Adrenal gland (tissue), 12 donors: Measurements from ENCODE around the gene LRP1-AS. TPM values are rescaled to one million over a fixed set of nuclear protein-coding genes. Genes with fewer than 3 reads are reported as not detected.

Experiments used
- DNase-seq, 7 donors: peaks; one replicate each; pipeline ENCODE4 v3.0.0-alpha.2; 2019 to 2020
- H3K27ac ChIP-seq, 5 donors: fragments of 200-600 bp; sonication (generic) in 4 of 5; 1 replicate in 3 of 5; 2 replicates in 2 of 5; pipeline versions ENCODE4 v1.5.1 to v1.8.0; 2016 to 2020; ENCODE audit warnings: mild to moderate bottlenecking in 1 of 5
- H3K27me3 ChIP-seq: fragments of 200-600 bp; 2 replicates; pipeline ENCODE4 v1.8.0; 2021
- H3K36me3 ChIP-seq, 2 donors: fragments of 200-600 bp; replicated peaks in 1 of 2; 1 replicate in 1 of 2; 2 replicates in 1 of 2; pipeline versions ENCODE4 v1.5.1 to v1.8.0; 2018 to 2022
- H3K4me1 ChIP-seq, 2 donors: fragments of 200-600 bp; replicated peaks in 1 of 2; 1 replicate in 1 of 2; 2 replicates in 1 of 2; pipeline versions ENCODE4 v1.5.1 to v1.8.0; 2018 to 2021
- H3K4me3 ChIP-seq, 4 donors: fragments of 200-600 bp; sonication (generic) in 3 of 4; one replicate each; pipeline ENCODE4 v1.5.1; 2016 to 2018
- H3K9me3 ChIP-seq, 3 donors: fragments of 200-600 bp; sonication (generic) in 1 of 3; replicated peaks in 1 of 3; 1 replicate in 2 of 3; 2 replicates in 1 of 3; pipeline versions ENCODE4 v1.5.1 to v1.8.0; 2016 to 2021
- POLR2A ChIP-seq, 2 donors: fragments of 450-650 bp; IDR thresholded peaks; one replicate each; pipeline ENCODE4 v1.6.1; 2017; ENCODE audit warnings: antibody characterized with exemption in 2 of 2, mild to moderate bottlenecking in 2 of 2, moderate library complexity in 1 of 2
- WGBS, 4 donors: extraction: QIAGEN DNeasy Blood & Tissue Kit in 2 of 4; methylation state at CpG; one replicate each; pipeline versions ENCODE4 v1.1.5 to v1.1.7; 2013 to 2017; 5-methylcytosine and 5-hydroxymethylcytosine counted together
- intact Hi-C, 2 donors: fragments of 100-400 bp; cut with DNase I; formaldehyde crosslinking; loops; one replicate each; pipeline versions ENCODE4 v1.14.1 to v1.15.0; 2022 to 2023
- polyA plus RNA-seq, 3 donors: library from polyadenylated mRNA; stranded (reverse); fragments of 200-250 nt in 2 of 3; fragments of 350-450 nt in 1 of 3; fragmentation: Illumina TruSeq in 1 of 3; extraction: RNeasy Lipid Tissue Mini Kit (QIAGEN cat#74804) in 1 of 3; gene quantifications; one replicate each; pipeline ENCODE4 v1.2.3, GENCODE V29; 2013 to 2014
- total RNA-seq, 9 donors: library from RNA; depleted of rRNA in 4 of 9; stranded (reverse); fragments of >200 nt in 4 of 9; fragments of 120-200 nt in 1 of 9; fragmentation: NEBNext Ultra II Directional in 1 of 9; extraction: Animal tissue kit (Norgen Biotek cat#: 25700) in 1 of 9; gene quantifications; one replicate each; pipeline versions ENCODE4 v1.1.0 to v1.2.4, GENCODE V29; 2013 to 2023
- TF ChIP-seq, protein P1 (sequence below), 6 experiments: fragments of 450-650 bp in 4 of 6; fragments of 200-600 bp in 2 of 6; sonication (generic) in 1 of 6; IDR thresholded peaks; 1 replicate in 5 of 6; 2 replicates in 1 of 6; pipeline versions ENCODE4 v1.5.1 to v1.8.0; 2016 to 2021; ENCODE audit warnings: antibody characterized with exemption in 6 of 6, mild to moderate bottlenecking in 2 of 6, moderate library complexity in 1 of 6
- donor health status: healthy with polysubstance abuse.
- donor health status: Bipolar disorder and iron deficiency.
- donor health status: DM: yes; HTN: yes; CAD: no.
- donor health status: DM: no; HTN: no; CAD: no.
- donor health status: DM: no; HTN: no; CAD: no.
- donor health status: DM: yes; HTN: yes; CAD: no.

LRP1-AS gene
- total and polyA plus RNA-seq, 12 donors, result not detected

DNA sequence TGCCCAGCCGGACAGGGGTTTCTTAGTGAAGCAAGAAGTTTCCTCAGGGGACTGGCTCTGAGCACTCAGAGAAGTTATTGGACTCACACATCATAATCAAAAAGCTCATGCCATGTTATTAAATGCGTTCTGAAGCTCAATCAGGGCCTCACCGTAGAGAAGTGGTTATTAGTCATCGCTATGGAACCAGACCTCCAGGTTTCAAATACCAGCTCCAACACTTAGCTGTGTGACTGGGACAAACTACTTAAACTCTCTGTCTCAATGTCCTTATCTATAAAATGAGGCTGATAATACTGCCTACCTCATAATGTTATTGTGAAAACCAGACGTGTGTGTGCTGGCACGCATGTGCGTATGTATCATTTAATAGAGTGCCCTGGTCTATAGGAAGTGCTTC, 43.6 kb downstream of the LRP1-AS start:
- TF ChIP-seq, protein P1, sequence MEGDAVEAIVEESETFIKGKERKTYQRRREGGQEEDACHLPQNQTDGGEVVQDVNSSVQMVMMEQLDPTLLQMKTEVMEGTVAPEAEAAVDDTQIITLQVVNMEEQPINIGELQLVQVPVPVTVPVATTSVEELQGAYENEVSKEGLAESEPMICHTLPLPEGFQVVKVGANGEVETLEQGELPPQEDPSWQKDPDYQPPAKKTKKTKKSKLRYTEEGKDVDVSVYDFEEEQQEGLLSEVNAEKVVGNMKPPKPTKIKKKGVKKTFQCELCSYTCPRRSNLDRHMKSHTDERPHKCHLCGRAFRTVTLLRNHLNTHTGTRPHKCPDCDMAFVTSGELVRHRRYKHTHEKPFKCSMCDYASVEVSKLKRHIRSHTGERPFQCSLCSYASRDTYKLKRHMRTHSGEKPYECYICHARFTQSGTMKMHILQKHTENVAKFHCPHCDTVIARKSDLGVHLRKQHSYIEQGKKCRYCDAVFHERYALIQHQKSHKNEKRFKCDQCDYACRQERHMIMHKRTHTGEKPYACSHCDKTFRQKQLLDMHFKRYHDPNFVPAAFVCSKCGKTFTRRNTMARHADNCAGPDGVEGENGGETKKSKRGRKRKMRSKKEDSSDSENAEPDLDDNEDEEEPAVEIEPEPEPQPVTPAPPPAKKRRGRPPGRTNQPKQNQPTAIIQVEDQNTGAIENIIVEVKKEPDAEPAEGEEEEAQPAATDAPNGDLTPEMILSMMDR (IDR thresholded peaks at IDR 0.05), result no peak
- no peak for TF ChIP-seq POLR2A (IDR thresholded peaks at IDR 0.05)
- Histone ChIP-seq H3K27me3 (no peaks in the 10 kb centered on the region), H3K36me3 (peaks cover 0 to 66% of the 10 kb centered on the region in 2 donors), H3K9me3 (no peaks in the 10 kb centered on the region), H3K4me1 (peaks cover 0 to 24% of the 10 kb centered on the region in 2 donors), H3K27ac (no peak overlapping the region), H3K4me3 (no peak overlapping the region)
- no peak for DNase-seq
- 80 to 91% (median 83%) methylated on average over 6 to 7 of the region's 7 CpGs for WGBS, 4 donors
- intact Hi-C loops, result no loop called here

DNA sequence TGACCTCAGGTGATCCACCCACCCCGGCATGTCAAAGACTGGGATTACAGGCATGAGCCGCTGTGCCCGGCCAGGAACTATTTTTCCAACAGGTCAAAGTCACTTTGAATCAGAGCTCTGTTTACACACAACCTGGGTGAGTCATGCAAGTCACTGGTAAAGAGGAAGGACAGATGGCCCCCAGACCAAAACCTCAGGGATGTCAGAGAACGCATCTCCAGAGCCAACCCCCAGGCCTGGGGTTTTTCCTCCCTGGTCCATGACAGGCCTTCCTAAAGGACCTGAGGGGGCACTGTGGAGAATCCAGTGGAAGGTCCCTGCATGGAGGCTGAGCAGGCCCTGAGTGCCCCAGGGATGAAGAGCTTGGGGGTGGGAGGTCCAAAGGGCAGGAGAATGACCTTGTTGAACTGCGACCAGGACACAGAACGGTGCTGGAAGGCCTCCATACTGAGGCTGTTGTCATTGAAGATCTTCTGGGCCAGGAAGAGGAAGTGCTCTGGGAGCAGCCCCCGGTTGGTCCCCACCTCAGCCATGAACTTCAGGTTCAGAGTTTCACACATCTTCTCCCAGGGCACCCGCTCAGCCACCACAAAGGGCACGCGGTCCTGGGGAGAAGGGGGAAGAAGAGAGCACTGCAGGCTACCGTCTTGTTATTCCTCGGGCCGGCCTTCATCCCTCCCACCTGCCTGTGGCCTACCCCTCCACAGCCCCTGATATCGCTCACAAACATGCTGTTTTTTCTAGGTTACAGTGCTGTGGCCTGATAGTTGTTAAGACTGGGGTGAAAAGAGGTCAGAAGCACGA, 45.3 kb downstream of the LRP1-AS start:
- H3K4me1 ChIP-seq, result peaks cover 7 to 17% of the 10 kb centered on the region in 2 donors
- no peaks in the 10 kb centered on the region for H3K9me3 ChIP-seq
- H3K36me3 ChIP-seq, result peaks cover 0 to 70% of the 10 kb centered on the region in 2 donors
- DNase-seq, result peak in 3 of 7 donors; percentile 23 to 49 (median 39)
- no peak overlapping the region for H3K4me3 ChIP-seq
- H3K27ac ChIP-seq, result peak overlapping the region in 2 of 5 donors; percentile 40 to 46
- TF ChIP-seq POLR2A (IDR thresholded peaks at IDR 0.05), result no peak
- TF ChIP-seq, protein P1 (IDR thresholded peaks at IDR 0.05), result no peak
- WGBS, 4 donors, result 55 to 62% (median 59%) methylated on average over 11 to 15 of the region's 15 CpGs
- intact Hi-C loops, result no loop called here
- H3K27me3 ChIP-seq, result no peaks in the 10 kb centered on the region

DNA sequence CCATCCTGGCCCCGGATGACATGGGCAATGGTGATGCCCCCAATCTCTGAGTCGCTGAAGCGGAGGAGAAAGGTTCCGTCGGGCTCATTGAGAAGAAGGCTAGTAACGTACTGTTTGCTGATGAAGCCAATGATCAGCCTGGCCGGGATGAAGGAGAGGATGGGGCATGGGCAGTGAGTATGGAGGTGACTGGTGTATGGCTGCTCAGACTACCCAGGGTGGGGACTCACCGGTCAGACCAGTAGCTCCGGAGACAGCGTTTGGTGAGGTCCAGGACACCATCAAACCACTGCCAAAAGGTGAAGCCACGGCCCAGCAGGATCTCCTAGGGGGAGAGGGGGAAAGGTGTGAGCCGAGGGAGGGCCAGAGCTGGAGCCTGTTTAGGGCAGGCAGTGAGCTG, 47.7 kb downstream of the LRP1-AS start:
- peak in 1 of 7 donors; percentile 27 for DNase-seq
- H3K27me3 ChIP-seq, result no peaks in the 10 kb centered on the region
- H3K4me3 ChIP-seq, result no peak overlapping the region
- peaks cover 8 to 21% of the 10 kb centered on the region in 2 donors for H3K4me1 ChIP-seq
- WGBS, 4 donors, result 81 to 93% (median 84%) methylated on average over 12 of the region's 12 CpGs
- H3K9me3 ChIP-seq, result no peaks in the 10 kb centered on the region
- H3K36me3 ChIP-seq, result peaks cover 0 to 70% of the 10 kb centered on the region in 2 donors
- TF ChIP-seq POLR2A (IDR thresholded peaks at IDR 0.05), result no peak
- TF ChIP-seq, protein P1 (IDR thresholded peaks at IDR 0.05), result no peak
- H3K27ac ChIP-seq, result peak overlapping the region in 1 of 5 donors; percentile 25
- intact Hi-C loops, result no loop called here

DNA sequence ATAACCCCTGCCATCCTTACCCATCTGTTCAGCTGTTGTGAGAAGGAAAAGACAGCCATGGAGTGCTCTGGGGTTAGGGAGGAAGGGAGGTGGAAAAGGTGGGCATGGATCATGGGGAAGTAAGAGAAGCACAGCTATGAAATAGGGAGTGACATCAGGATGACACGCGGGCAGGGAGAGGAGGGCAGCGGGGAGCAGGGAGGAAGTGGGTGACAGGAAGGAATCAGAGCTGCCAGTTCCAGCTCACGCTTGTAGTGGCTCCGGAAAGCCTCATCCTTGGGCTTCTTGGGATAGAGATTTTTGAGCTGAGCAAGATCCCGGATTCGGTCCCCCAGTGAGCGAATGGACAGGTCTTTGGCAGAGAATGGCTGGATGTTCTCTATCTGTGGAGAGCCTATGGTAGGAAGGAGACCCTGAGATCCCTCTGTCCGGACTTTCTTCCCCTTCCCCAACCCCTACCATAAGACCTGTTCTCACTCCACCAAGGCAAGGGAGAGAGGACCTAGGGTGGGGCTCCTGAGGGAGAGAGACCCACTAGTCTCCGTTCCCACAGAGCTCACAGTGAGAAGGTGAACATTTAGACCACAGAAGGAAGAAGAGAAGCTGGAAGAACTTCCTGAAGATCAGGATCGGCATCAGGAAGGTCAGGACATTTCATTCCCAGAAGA, 48.2 kb downstream of the LRP1-AS start:
- TF ChIP-seq, protein P1 (IDR thresholded peaks at IDR 0.05), result no peak
- no peak for TF ChIP-seq POLR2A (IDR thresholded peaks at IDR 0.05)
- intact Hi-C loops, result no loop called here
- DNase-seq, result peak in 2 of 7 donors; percentile 11 to 23
- peaks cover 0 to 68% of the 10 kb centered on the region in 2 donors for H3K36me3 ChIP-seq
- no peak overlapping the region for H3K4me3 ChIP-seq
- H3K9me3 ChIP-seq, result no peaks in the 10 kb centered on the region
- peaks cover 8 to 26% of the 10 kb centered on the region in 2 donors for H3K4me1 ChIP-seq
- H3K27me3 ChIP-seq, result no peaks in the 10 kb centered on the region
- H3K27ac ChIP-seq, result peak overlapping the region in 2 of 5 donors; percentile 5 to 25
- WGBS, 4 donors, result 72 to 84% (median 76%) methylated on average over 11 of the region's 11 CpGs
